ENCODE results near the gene RTN4IP1.

- TF ChIP-seq CTCF (IDR thresholded peaks at IDR 0.05) (no peak), POLR2A (IDR thresholded peaks at IDR 0.05) (no peak)
These were observed 11.4 kb downstream of the RTN4IP1 start for GRCh38 chr6:106617857-106618256.

All from transverse colon (tissue), 3 donors.